H4 (cell line): ENCODE results near the gene INSIG2. TPM values are rescaled to one million over a fixed set of nuclear protein-coding genes. Genes with fewer than 3 reads are reported as not detected.
"Not testable (repeated sequence)": the region's sequence is repeated elsewhere in the genome, so short reads cannot be mapped to it uniquely, and the experiment has no call there.

Experiments used
- DNase-seq: peaks from one replicate; pipeline ENCODE4 v3.0.0-alpha.2; 2015; ENCODE audit warnings: low spot score
- total RNA-seq: library from RNA; depleted of rRNA; stranded (reverse); fragments of >200 nt; shearing (Covaris generic); gene quantifications from 2 replicates; pipeline ENCODE4 v1.2.3, GENCODE V29; 2014

INSIG2 gene
- total RNA-seq, 1 experiment from 2014 or later, result 11.8 TPM

GRCh38 chr2:118059919-118060478, 28.3 kb upstream of the INSIG2 start:
- peak; percentile 94 for DNase-seq

GRCh38 chr2:118061135-118061955, 26.9 kb upstream of the INSIG2 start:
- peak; percentile 83 for DNase-seq

GRCh38 chr2:118062048-118062447, 26.2 kb upstream of the INSIG2 start:
- DNase-seq, result peak; percentile 67

GRCh38 chr2:118062669-118063068, 25.6 kb upstream of the INSIG2 start:
- DNase-seq, result no peak

- DNase-seq, result no peak
Measured at GRCh38 chr2:118065015-118065706, 23.1 kb upstream of the INSIG2 start.

- DNase-seq, result no peak
Measured at GRCh38 chr2:118065921-118066511, 22.3 kb upstream of the INSIG2 start.

- no peak for DNase-seq
Measured at GRCh38 chr2:118077636-118078247, 10.5 kb upstream of the INSIG2 start.

- no peak for DNase-seq
Measured at GRCh38 chr2:118078734-118079133, 9.5 kb upstream of the INSIG2 start.

- no peak for DNase-seq
Measured at GRCh38 chr2:118084491-118085089, 3.7 kb upstream of the INSIG2 start.

GRCh38 chr2:118085173-118086023, 2.9 kb upstream of the INSIG2 start:
- DNase-seq, result no peak

- no peak for DNase-seq
Measured at GRCh38 chr2:118086024-118086633, 2.1 kb upstream of the INSIG2 start.

- DNase-seq, result peak; percentile 21
Measured at GRCh38 chr2:118089139-118089800, 999 bp downstream of the INSIG2 start.

- DNase-seq, result no peak
Measured at GRCh38 chr2:118090387-118091139, 2.3 kb downstream of the INSIG2 start.

GRCh38 chr2:118091140-118091478, 2.8 kb downstream of the INSIG2 start:
- no peak for DNase-seq

- DNase-seq, result peak; percentile 13
Measured at GRCh38 chr2:118091631-118092030, 3.4 kb downstream of the INSIG2 start.

GRCh38 chr2:118094102-118094501, 5.8 kb downstream of the INSIG2 start:
- not testable (repeated sequence) for DNase-seq

- DNase-seq, result no peak
Measured at GRCh38 chr2:118094503-118094902, 6.2 kb downstream of the INSIG2 start.

- DNase-seq, result no peak
Measured at GRCh38 chr2:118095610-118096009, 7.3 kb downstream of the INSIG2 start.

GRCh38 chr2:118097657-118098056, 9.4 kb downstream of the INSIG2 start:
- no peak for DNase-seq
